Stomach (tissue), 9 donors: ENCODE results near the gene COL5A1. TPM values are rescaled to one million over a fixed set of nuclear protein-coding genes. Genes with fewer than 3 reads are reported as not detected.
A peak's percentile ranks its signal among the peaks of the same experiment; 100 is the strongest.

Experiments
- DNase-seq, 2 donors: peaks; one replicate each; pipeline versions ENCODE4 v3.0.0 to v3.0.0-alpha.2; 2013 to 2019
- H3K27ac ChIP-seq, 5 donors: fragments of 200-600 bp in 4 of 5; sonication (generic) in 4 of 5; one replicate each; pipeline ENCODE4 v1.5.1; 2013 to 2019; ENCODE audit warnings: mild to moderate bottlenecking in 1 of 5, moderate library complexity in 1 of 5
- H3K27me3 ChIP-seq, 3 donors: fragments of 200-600 bp; sonication (generic); one replicate each; pipeline ENCODE4 v1.5.1; 2017 to 2019; ENCODE audit warnings: mixed run types in 1 of 3
- H3K36me3 ChIP-seq, 4 donors: fragments of 200-600 bp; sonication (generic); 1 replicate in 3 of 4; 2 replicates in 1 of 4; pipeline ENCODE4 v1.5.1; 2016 to 2019
- H3K4me1 ChIP-seq, 4 donors: fragments of 200-600 bp; sonication (generic); one replicate each; pipeline ENCODE4 v1.5.1; 2016 to 2019
- H3K4me3 ChIP-seq, 4 donors: fragments of 200-600 bp; sonication (generic) in 3 of 4; one replicate each; pipeline ENCODE4 v1.5.1; 2016 to 2019; ENCODE audit warnings: mild to moderate bottlenecking in 1 of 4
- H3K9me3 ChIP-seq, 4 donors: fragments of 200-600 bp; sonication (generic); one replicate each; pipeline ENCODE4 v1.5.1; 2016 to 2019
- EP300 ChIP-seq: sonication (generic); formaldehyde crosslinking; IDR thresholded peaks from one replicate; pipeline ENCODE4 v1.6.1; 2017; ENCODE audit warnings: antibody characterized with exemption
- POLR2A ChIP-seq, 4 donors: fragments of 450-650 bp; IDR thresholded peaks; one replicate each; pipeline ENCODE4 v1.6.1; 2016; ENCODE audit warnings: antibody characterized with exemption in 4 of 4, control low read depth in 2 of 4, mild to moderate bottlenecking in 1 of 4, moderate library complexity in 1 of 4
- POLR2AphosphoS5 ChIP-seq, 3 donors: sonication (generic); formaldehyde crosslinking; IDR thresholded peaks; one replicate each; pipeline ENCODE4 v1.6.1; 2016; ENCODE audit warnings: antibody characterized with exemption in 3 of 3
- WGBS, 5 donors: extraction: QIAGEN DNeasy Blood & Tissue Kit in 3 of 5; methylation state at CpG; one replicate each; pipeline versions ENCODE4 v1.1.5 to v1.1.7; 2013 to 2018; 5-methylcytosine and 5-hydroxymethylcytosine counted together
- intact Hi-C: fragments of 100-400 bp; cut with DNase I; formaldehyde crosslinking; loops from one replicate; pipeline ENCODE4 v1.15.1; 2023; ENCODE audit warnings: low total_unique reads
- polyA plus RNA-seq, 3 donors: library from polyadenylated mRNA; stranded (reverse); fragments of 200-250 nt; gene quantifications; one replicate each; pipeline ENCODE4 v1.2.3, GENCODE V29; 2013
- total RNA-seq, 5 donors: library from RNA; depleted of rRNA; stranded (reverse); fragments of >200 nt; gene quantifications; one replicate each; pipeline versions ENCODE4 v1.1.0 to v1.2.3, GENCODE V29; 2014 to 2016
- TF ChIP-seq, protein P1 (sequence below), 7 experiments: fragments of 450-650 bp in 4 of 7; fragments of 200-600 bp in 3 of 7; sonication (generic) in 3 of 7; IDR thresholded peaks; one replicate each; pipeline ENCODE4 v1.5.1; 2016 to 2019; ENCODE audit warnings: antibody characterized with exemption in 7 of 7, control low read depth in 2 of 7, mild to moderate bottlenecking in 1 of 7
- donor health status: healthy with polysubstance abuse.
- donor health status: Bipolar disorder and iron deficiency.
- donor health status: healthy.

The COL5A1 gene
- total and polyA plus RNA-seq, 8 donors: 7.3 to 205 (median 26.4) TPM

DNA sequence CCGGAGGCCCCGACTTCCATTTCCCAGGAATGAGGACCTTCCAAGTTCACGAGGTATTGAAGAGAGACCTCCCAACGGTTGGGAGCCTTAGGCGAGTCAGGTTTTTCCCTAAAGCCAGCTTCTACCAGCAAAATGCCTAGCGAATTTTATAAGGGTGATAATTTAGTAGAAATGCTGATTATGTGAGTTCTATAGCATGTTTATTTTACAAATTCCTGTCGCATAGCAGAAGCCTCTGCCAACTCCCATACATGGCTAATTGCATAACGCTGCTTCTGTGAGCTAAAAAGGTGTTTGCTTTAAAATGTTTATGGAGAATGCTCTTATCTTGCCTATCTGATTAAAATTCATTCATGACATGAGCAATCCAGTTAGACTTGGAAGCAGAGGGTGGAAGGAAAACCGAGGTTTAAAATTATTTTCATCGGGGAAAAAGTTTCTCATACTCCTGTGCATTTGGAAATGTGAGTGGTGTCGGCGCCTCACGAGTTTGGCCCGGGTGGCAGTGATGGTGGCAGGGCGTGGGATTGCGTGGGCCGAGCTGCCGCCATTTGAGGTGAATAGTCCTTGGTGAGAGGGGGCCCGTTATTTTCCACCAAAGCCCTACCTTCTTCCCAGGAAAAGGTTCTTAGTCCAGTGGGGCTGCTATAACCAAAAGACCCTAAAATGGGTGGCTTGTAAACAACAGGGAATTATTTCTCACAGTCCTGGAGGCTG is 134.6 kb downstream of the COL5A1 start:
- Histone ChIP-seq H3K27me3 (peaks cover 0 to 12% (median 0%) of the 10 kb centered on the region in 3 donors), H3K4me3 (no peak overlapping the region), H3K9me3 (no peaks in the 10 kb centered on the region), H3K36me3 (peaks cover 0 to 44% (median 35%) of the 10 kb centered on the region in 4 donors), H3K4me1 (peaks cover 0 to 47% (median 20%) of the 10 kb centered on the region in 4 donors), H3K27ac (peak overlapping the region in 2 of 5 donors; percentile 55 to 70)
- DNase-seq: no peak
- intact Hi-C loops: no loop called here
- 51 to 67% (median 53%) methylated on average over 19 of the region's 19 CpGs for WGBS, 5 donors
- TF ChIP-seq POLR2AphosphoS5 (IDR thresholded peaks at IDR 0.05) (no peak), POLR2A (IDR thresholded peaks at IDR 0.05) (no peak), EP300 (no peak)
- TF ChIP-seq, protein P1, sequence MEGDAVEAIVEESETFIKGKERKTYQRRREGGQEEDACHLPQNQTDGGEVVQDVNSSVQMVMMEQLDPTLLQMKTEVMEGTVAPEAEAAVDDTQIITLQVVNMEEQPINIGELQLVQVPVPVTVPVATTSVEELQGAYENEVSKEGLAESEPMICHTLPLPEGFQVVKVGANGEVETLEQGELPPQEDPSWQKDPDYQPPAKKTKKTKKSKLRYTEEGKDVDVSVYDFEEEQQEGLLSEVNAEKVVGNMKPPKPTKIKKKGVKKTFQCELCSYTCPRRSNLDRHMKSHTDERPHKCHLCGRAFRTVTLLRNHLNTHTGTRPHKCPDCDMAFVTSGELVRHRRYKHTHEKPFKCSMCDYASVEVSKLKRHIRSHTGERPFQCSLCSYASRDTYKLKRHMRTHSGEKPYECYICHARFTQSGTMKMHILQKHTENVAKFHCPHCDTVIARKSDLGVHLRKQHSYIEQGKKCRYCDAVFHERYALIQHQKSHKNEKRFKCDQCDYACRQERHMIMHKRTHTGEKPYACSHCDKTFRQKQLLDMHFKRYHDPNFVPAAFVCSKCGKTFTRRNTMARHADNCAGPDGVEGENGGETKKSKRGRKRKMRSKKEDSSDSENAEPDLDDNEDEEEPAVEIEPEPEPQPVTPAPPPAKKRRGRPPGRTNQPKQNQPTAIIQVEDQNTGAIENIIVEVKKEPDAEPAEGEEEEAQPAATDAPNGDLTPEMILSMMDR (IDR thresholded peaks at IDR 0.05): no peak

DNA sequence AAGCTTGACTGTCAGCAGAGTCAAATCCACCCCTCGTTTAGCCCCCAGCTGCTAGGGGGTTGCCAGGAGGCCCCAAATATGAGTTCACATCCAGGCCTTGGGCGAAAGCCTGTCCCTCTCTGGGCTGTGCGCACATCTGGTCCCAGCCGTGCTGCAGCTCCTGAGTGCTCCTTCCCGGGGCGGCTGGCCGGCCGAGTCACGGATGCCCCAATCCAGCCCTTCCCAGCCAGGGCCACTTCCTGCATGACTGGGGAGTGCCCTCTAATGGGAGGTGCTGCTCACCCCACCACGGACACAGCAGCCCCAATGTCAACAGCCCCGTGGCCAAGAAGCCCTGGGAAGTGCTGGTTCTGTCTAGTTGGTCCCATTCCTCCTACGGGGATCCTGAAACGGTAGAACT is 135.6 kb downstream of the COL5A1 start:
- intact Hi-C loops: no loop called here
- Histone ChIP-seq H3K9me3 (no peaks in the 10 kb centered on the region), H3K27ac (peak overlapping the region in 1 of 5 donors; percentile 70), H3K4me1 (peaks cover 0 to 47% (median 20%) of the 10 kb centered on the region in 4 donors), H3K27me3 (peaks cover 0 to 11% (median 0%) of the 10 kb centered on the region in 3 donors), H3K4me3 (no peak overlapping the region), H3K36me3 (peaks cover 0 to 44% (median 34%) of the 10 kb centered on the region in 4 donors)
- no peak for TF ChIP-seq POLR2A (IDR thresholded peaks at IDR 0.05)
- no peak for TF ChIP-seq POLR2AphosphoS5 (IDR thresholded peaks at IDR 0.05)
- TF ChIP-seq EP300: no peak
- TF ChIP-seq, protein P1 (IDR thresholded peaks at IDR 0.05): no peak
- WGBS, 5 donors: 79 to 88% (median 82%) methylated on average over 12 to 13 of the region's 13 CpGs
- DNase-seq: no peak

DNA sequence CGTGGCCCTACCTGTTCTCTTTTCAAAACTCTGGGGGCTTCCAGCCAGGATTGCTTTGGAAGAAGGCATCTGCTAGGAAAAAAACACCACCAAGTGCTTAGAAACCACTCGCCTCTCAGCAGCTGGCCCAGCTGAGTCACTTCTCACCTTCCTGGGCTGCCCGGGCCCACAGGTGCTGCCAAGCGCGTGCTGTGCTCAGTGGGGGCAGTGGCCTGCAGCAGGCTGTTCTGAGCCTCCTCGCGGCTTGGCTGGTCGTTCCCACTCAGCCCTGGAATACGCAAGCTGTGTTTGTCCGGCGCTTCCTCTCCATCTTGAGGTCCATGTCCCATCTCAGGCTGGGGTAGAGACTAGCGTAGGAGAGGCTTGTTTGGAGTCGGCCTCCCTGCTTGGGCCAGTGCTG is 136.6 kb downstream of the COL5A1 start:
- no peak for DNase-seq
- TF ChIP-seq, protein P1 (IDR thresholded peaks at IDR 0.05): no peak
- TF ChIP-seq POLR2A (IDR thresholded peaks at IDR 0.05): no peak
- Histone ChIP-seq H3K4me3 (no peak overlapping the region), H3K4me1 (peaks cover 0 to 48% (median 23%) of the 10 kb centered on the region in 4 donors), H3K27me3 (peaks cover 0 to 11% (median 0%) of the 10 kb centered on the region in 3 donors), H3K36me3 (peaks cover 0 to 40% (median 28%) of the 10 kb centered on the region in 4 donors), H3K27ac (peak overlapping the region in 1 of 5 donors; percentile 70), H3K9me3 (no peaks in the 10 kb centered on the region)
- 75 to 84% (median 79%) methylated on average over 13 of the region's 13 CpGs for WGBS, 5 donors
- intact Hi-C loops: no loop called here

DNA sequence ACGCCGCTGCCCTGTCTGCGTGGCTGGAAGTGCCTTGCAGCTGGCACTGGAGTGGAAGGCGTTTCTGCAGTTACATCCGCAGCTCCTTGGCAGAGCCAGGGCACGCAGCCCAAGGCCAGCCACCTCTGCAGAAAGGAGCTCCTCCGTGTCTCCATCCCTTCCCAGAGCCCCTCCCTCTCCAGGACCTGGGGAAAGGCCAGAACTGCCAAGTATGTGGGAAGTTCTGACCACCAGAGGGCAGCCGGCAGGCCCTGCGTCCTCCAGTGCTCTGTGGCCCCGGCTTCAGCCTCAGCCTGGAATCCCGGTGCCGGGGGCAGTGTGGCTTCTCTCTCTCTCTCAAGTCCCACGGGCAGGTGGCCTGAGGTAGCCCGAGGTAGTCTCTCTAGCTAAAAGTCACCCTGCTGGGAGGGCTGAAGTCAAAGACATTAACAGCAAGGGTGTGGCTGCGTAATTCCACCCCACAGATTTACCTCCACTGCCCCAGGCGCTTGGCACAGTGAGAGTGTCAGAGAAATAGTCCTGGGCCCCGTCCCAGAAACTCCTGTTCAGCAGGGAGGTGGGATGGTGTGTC is 137.3 kb downstream of the COL5A1 start:
- intact Hi-C loops: no loop called here
- TF ChIP-seq POLR2AphosphoS5 (IDR thresholded peaks at IDR 0.05): no peak
- TF ChIP-seq, protein P1 (IDR thresholded peaks at IDR 0.05): peak in 5 of 7 experiments; percentile 29 to 43 (median 41)
- Histone ChIP-seq H3K27ac (peak overlapping the region in 2 of 5 donors; percentile 10 to 21), H3K4me3 (no peak overlapping the region), H3K4me1 (peaks cover 0 to 56% (median 26%) of the 10 kb centered on the region in 4 donors), H3K9me3 (no peaks in the 10 kb centered on the region), H3K27me3 (peaks cover 0 to 3% (median 0%) of the 10 kb centered on the region in 3 donors), H3K36me3 (peaks cover 0 to 40% (median 21%) of the 10 kb centered on the region in 4 donors)
- 42 to 46% (median 44%) methylated on average over 17 of the region's 17 CpGs for WGBS, 5 donors
- DNase-seq: peak; percentile 48 to 73
